HepG2 (cell line): Measurements from ENCODE around the gene BPIFB4. TPM values are rescaled to one million over a fixed set of nuclear protein-coding genes. Genes with fewer than 3 reads are reported as not detected.

Experiments
- ATAC-seq: fragments of 200-7000 bp; cut with Tn5 transposase; 3 replicates; pipeline ENCODE4 v1.9.1; 2020; ENCODE audit warnings: mild to moderate bottlenecking, moderate library complexity
- BruUV-seq: library from RNA; stranded (reverse); fragments of 400-500 nt; replicated peaks from 2 replicates; lab custom pipeline; 2021; lab: Mats Ljungman, UMichigan
- CTCF ChIA-PET: fragments of 300-600 bp; formaldehyde crosslinking; extraction: SDS; loops from one replicate; lab custom pipeline; 2021; ENCODE audit warnings: low total read pairs, inconsistent platforms, low intra/inter-chr PET ratio; lab: Yijun Ruan, JAX
- POLR2A ChIA-PET: fragments of 350-600 bp; sonication (Branson Sonifier 250); formaldehyde crosslinking; loops from one replicate; lab custom pipeline; 2020; ENCODE audit warnings: antibody characterized with exemption, inconsistent platforms; lab: Yijun Ruan, JAX
- DNase-seq: peaks from one replicate; pipeline ENCODE4 v3.0.0-alpha.2; 2015; ENCODE audit warnings: low spot score
- FAIRE-seq: peaks from 3 replicates; lab custom pipeline; 2011; peaks lifted over from hg19 to GRCh38; lab: Jason Lieb, UNC
- H2AFZ ChIP-seq: one replicate; pipeline ENCODE4 v1.6.1; 2011; ENCODE audit warnings: low read length, inconsistent platforms
- H3K27ac ChIP-seq: fragments of 300-600 bp; 3 replicates; pipeline ENCODE4 v1.8.0; 2011; ENCODE audit warnings: mixed run types, mild to moderate bottlenecking, mixed read lengths, low read length, inconsistent platforms; ENCODE audit not compliant: insufficient read depth; ENCODE audit errors: extremely low read length
- H3K27me3 ChIP-seq, 2 experiments: fragments of 200-600 bp in 1 of 2; 2 replicates in 1 of 2; 3 replicates in 1 of 2; pipeline versions ENCODE4 v1.6.0 to v1.8.0; 2011; ENCODE audit warnings: low read length in 2 of 2, mild to moderate bottlenecking in 2 of 2, moderate library complexity in 2 of 2, inconsistent platforms in 1 of 2; ENCODE audit not compliant: insufficient read depth in 2 of 2, control insufficient read depth in 1 of 2
- H3K36me3 ChIP-seq, 2 experiments: fragments of 200-600 bp in 1 of 2; replicated peaks in 1 of 2; 2 replicates in 1 of 2; 3 replicates in 1 of 2; pipeline versions ENCODE4 v1.5.1 to v1.8.0; 2011; ENCODE audit warnings: low read length in 2 of 2, inconsistent platforms in 1 of 2; ENCODE audit not compliant: insufficient read depth in 2 of 2, control insufficient read depth in 1 of 2
- H3K4me1 ChIP-seq: 2 replicates; pipeline ENCODE4 v1.5.1; 2012; ENCODE audit warnings: low read length, inconsistent platforms; ENCODE audit not compliant: insufficient read depth
- H3K4me2 ChIP-seq: 2 replicates; pipeline ENCODE4 v1.6.0; 2011; ENCODE audit warnings: low read depth, low read length, inconsistent platforms
- H3K4me3 ChIP-seq, 3 experiments: fragments of 200-600 bp in 1 of 3; sonication (generic), shearing (Covaris generic) in 1 of 3; replicated peaks in 1 of 3; 2 replicates each; pipeline ENCODE4 v1.5.1; 2011 to 2016; ENCODE audit warnings: low read length in 3 of 3, inconsistent platforms in 2 of 3, low read depth in 2 of 3, mild to moderate bottlenecking in 2 of 3, control low read depth in 1 of 3, mixed read lengths in 1 of 3; ENCODE audit not compliant: insufficient read depth in 1 of 3
- H3K79me2 ChIP-seq: one replicate; pipeline ENCODE4 v1.6.1; 2011; ENCODE audit warnings: low read length, inconsistent platforms; ENCODE audit not compliant: insufficient read depth
- H3K9ac ChIP-seq: 2 replicates; pipeline ENCODE4 v1.6.0; 2011; ENCODE audit warnings: mild to moderate bottlenecking, low read depth, low read length, inconsistent platforms; ENCODE audit not compliant: insufficient read depth
- H3K9me3 ChIP-seq: 2 replicates; pipeline ENCODE4 v1.5.1; 2012; ENCODE audit warnings: mild to moderate bottlenecking, low read length
- H4K20me1 ChIP-seq: 2 replicates; pipeline ENCODE4 v1.6.0; 2011; ENCODE audit warnings: inconsistent platforms, mild to moderate bottlenecking, low read length, moderate library complexity; ENCODE audit not compliant: insufficient read depth
- CBX1 ChIP-seq: IDR thresholded peaks from one replicate; pipeline ENCODE4 v1.6.1; 2016; ENCODE audit warnings: antibody characterized with exemption, low read depth
- GABPA ChIP-seq, 2 experiments: IDR thresholded peaks; 2 replicates each; pipeline ENCODE4 v1.6.1; 2011 to 2016; ENCODE audit warnings: low read depth in 2 of 2, low read length in 1 of 2, missing biosample characterization in 1 of 2, missing genetic modification characterization in 1 of 2
- JDP2 ChIP-seq: sonication (generic); formaldehyde crosslinking; IDR thresholded peaks from 2 replicates; pipeline ENCODE4 v1.8.1; 2022; ENCODE audit warnings: missing genetic modification reagents, borderline replicate concordance
- ZNF282 ChIP-seq: fragments of 450-650 bp; IDR thresholded peaks from 2 replicates; pipeline ENCODE4 v1.6.1; 2018; ENCODE audit not compliant: partially characterized antibody
- WGBS: methylation state at CpG from one replicate; pipeline ENCODE4 v1.1.6; 2017; ENCODE audit warnings: low lambda C conversion rate; 5-methylcytosine and 5-hydroxymethylcytosine counted together
- in situ Hi-C: cut with HindIII; loops from 2 replicates; pipeline ENCODE4 v1.10.0; 2017; ENCODE audit warnings: low pct_unique_long_range_greater_than_20kb; ENCODE audit not compliant: extremely low pct_ligation_motif_present
- intact Hi-C: fragments of 100-400 bp; cut with micrococcal nuclease; formaldehyde crosslinking; loops from one replicate; pipeline ENCODE4 v1.10.0; 2022; ENCODE audit not compliant: unreplicated experiment
- polyA plus RNA-seq, 8 experiments: library from polyadenylated mRNA; depleted of rRNA in 3 of 8; stranded (reverse) in 7 of 8; unstranded in 1 of 8; fragments of >200 nt; fragmentation: Illumina TruSeq in 4 of 8; extraction: Trizol in 4 of 8; gene quantifications; 2 replicates each; pipeline versions ENCODE4 v1.2.1 to v1.2.3, GENCODE V29; 2011 to 2016; ENCODE audit warnings: low read depth in 4 of 8, missing spikeins in 1 of 8, mixed read lengths in 1 of 8; ENCODE audit not compliant: insufficient read depth in 1 of 8
- total RNA-seq, 5 experiments: library from RNA; depleted of rRNA; stranded (reverse); fragments of >200 nt; fragmentation: Illumina TruSeq; extraction: Trizol; gene quantifications; 2 replicates each; pipeline ENCODE4 v1.2.3, GENCODE V29; 2016; ENCODE audit warnings: low read depth in 1 of 5
- TF ChIP-seq, protein P1 (sequence below): sonication (generic); formaldehyde crosslinking; IDR thresholded peaks from 2 replicates; pipeline ENCODE4 v1.4.0; 2020; ENCODE audit warnings: missing genetic modification reagents
- TF ChIP-seq, protein P2 (sequence below): IDR thresholded peaks from 2 replicates; pipeline ENCODE4 v1.6.1; 2016; ENCODE audit warnings: low read depth, borderline replicate concordance

BPIFB4 gene
- total and polyA plus RNA-seq, 2 of the 13 experiments (the other 11 are each of a cell fraction or from before 2014, with no cell fraction given): 0.09 TPM; not detected in 1

DNA sequence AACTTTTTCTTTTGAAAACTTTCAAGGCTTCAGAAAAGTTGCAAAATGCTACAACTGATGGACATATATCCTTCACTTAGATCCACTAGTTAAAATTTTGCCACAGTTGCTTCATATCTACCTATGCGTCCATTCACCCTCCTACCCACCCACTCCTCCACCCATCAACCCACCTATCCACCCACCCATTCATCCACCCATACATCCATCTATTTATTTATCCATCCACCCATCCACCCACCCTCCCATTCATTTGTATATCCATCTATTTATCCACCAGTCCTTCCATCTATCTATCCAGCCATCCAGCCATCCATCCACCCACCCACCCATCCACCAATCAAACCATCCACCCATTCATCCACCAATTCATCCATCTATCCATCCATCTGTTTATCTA, 13.6 kb downstream of the BPIFB4 start:
- no peaks in the 10 kb centered on the region for H3K9me3 ChIP-seq
- no TSS peak for BruUV-seq
- intact Hi-C loops (no loop called here), in situ Hi-C loops (no loop called here)
- H2AFZ ChIP-seq: no peak overlapping the region
- no peak for ATAC-seq
- no peak for TF ChIP-seq CBX1
- TF ChIP-seq ZNF282: no peak
- TF ChIP-seq GABPA (IDR thresholded peaks at IDR 0.05; ENCODE audit: low read depth, low read length): no peak
- no peak for TF ChIP-seq GABPA (CRISPR knock-in tag; IDR thresholded peaks at IDR 0.05; ENCODE audit: low read depth)
- TF ChIP-seq, protein P1, sequence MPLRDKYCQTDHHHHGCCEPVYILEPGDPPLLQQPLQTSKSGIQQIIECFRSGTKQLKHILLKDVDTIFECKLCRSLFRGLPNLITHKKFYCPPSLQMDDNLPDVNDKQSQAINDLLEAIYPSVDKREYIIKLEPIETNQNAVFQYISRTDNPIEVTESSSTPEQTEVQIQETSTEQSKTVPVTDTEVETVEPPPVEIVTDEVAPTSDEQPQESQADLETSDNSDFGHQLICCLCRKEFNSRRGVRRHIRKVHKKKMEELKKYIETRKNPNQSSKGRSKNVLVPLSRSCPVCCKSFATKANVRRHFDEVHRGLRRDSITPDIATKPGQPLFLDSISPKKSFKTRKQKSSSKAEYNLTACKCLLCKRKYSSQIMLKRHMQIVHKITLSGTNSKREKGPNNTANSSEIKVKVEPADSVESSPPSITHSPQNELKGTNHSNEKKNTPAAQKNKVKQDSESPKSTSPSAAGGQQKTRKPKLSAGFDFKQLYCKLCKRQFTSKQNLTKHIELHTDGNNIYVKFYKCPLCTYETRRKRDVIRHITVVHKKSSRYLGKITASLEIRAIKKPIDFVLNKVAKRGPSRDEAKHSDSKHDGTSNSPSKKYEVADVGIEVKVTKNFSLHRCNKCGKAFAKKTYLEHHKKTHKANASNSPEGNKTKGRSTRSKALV (CRISPR knock-in tag): no peak
- no peak for TF ChIP-seq JDP2 (CRISPR knock-in tag)
- TF ChIP-seq, protein P2, sequence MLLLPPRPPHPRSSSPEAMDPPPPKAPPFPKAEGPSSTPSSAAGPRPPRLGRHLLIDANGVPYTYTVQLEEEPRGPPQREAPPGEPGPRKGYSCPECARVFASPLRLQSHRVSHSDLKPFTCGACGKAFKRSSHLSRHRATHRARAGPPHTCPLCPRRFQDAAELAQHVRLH (CRISPR knock-in tag): no peak
- no peaks in the 10 kb centered on the region for H3K36me3 ChIP-seq
- H3K4me1 ChIP-seq: peaks cover 8% of the 10 kb centered on the region; the same call in 1 of the 2 replicates
- 0% methylated on average over 1 of the region's 1 CpG for WGBS
- no peak overlapping the region for H3K4me3 ChIP-seq
- CTCF ChIA-PET: interaction anchor here (5.3 kb wide), 1 partner anchor 191 kb away, joined by 97 read pairs; no protein-coding TSS in a partner anchor
- no peak for DNase-seq
- H4K20me1 ChIP-seq: no peaks in the 10 kb centered on the region
- no peak for FAIRE-seq
- H3K27me3 ChIP-seq: peaks cover 3 to 13% of the 10 kb centered on the region in 2 experiments; a peak in 2 of 5 replicates
- no peak overlapping the region for H3K9ac ChIP-seq
- no peak overlapping the region for H3K27ac ChIP-seq
- no peak overlapping the region for H3K4me2 ChIP-seq
- POLR2A ChIA-PET: no interaction called here
- H3K79me2 ChIP-seq: no peaks in the 10 kb centered on the region
